ENCODE measurements around the gene ENDOV. TPM values are rescaled to one million over a fixed set of nuclear protein-coding genes. Genes with fewer than 3 reads are reported as not detected.

ENDOV gene
- total RNA-seq, 1 donor from 2014 or later, result 19.2 TPM

GRCh38 chr17:80468242-80468641 lies 53.3 kb downstream of the ENDOV start:
- no peak for DNase-seq (ENCODE audit: low read depth)

- no peak for DNase-seq (ENCODE audit: low read depth)
These were observed 54.0 kb downstream of the ENDOV start for GRCh38 chr17:80468781-80469493.

- DNase-seq (ENCODE audit: low read depth), result no peak
These were observed 54.7 kb downstream of the ENDOV start for GRCh38 chr17:80469667-80470066.

- DNase-seq (ENCODE audit: low read depth), result no peak
These were observed 55.6 kb downstream of the ENDOV start for GRCh38 chr17:80470603-80471002.

GRCh38 chr17:80471922-80472321 lies 57.0 kb downstream of the ENDOV start:
- no peak for DNase-seq (ENCODE audit: low read depth)

- no peak for DNase-seq (ENCODE audit: low read depth)
These were observed 58.0 kb downstream of the ENDOV start for GRCh38 chr17:80472996-80473395.

GRCh38 chr17:80473701-80474100 lies 58.7 kb downstream of the ENDOV start:
- no peak for DNase-seq (ENCODE audit: low read depth)

- peak; percentile 12 for DNase-seq (ENCODE audit: low read depth)
These were observed 59.4 kb downstream of the ENDOV start for GRCh38 chr17:80474231-80474960.

GRCh38 chr17:80474961-80475909 lies 60.3 kb downstream of the ENDOV start:
- DNase-seq (ENCODE audit: low read depth), result no peak

- DNase-seq (ENCODE audit: low read depth), result no peak
These were observed 61.2 kb downstream of the ENDOV start, which contains the start of gene NPTX1 for GRCh38 chr17:80475910-80476876. Gene NPTX1 (minus strand): TSS chr17:80476607. CDS start chr17:80476446, 161 bp downstream.

GRCh38 chr17:80476877-80477646 lies 62.1 kb downstream of the ENDOV start:
- no peak for DNase-seq (ENCODE audit: low read depth)

- no peak for DNase-seq (ENCODE audit: low read depth)
These were observed 62.9 kb downstream of the ENDOV start for GRCh38 chr17:80477647-80478478.

- no peak for DNase-seq (ENCODE audit: low read depth)
These were observed 63.7 kb downstream of the ENDOV start for GRCh38 chr17:80478487-80479245.

GRCh38 chr17:80479246-80479566 lies 64.2 kb downstream of the ENDOV start:
- DNase-seq (ENCODE audit: low read depth), result no peak

GRCh38 chr17:80480248-80480647 lies 65.3 kb downstream of the ENDOV start:
- DNase-seq (ENCODE audit: low read depth), result no peak

- DNase-seq (ENCODE audit: low read depth), result no peak
These were observed 66.5 kb downstream of the ENDOV start for GRCh38 chr17:80481284-80482057.

GRCh38 chr17:80482058-80482318 lies 67.0 kb downstream of the ENDOV start:
- DNase-seq (ENCODE audit: low read depth), result no peak

Data from renal cortical epithelial cell (primary cell).